ENCODE results near the gene COL17A1.

- no peak for TF ChIP-seq CTCF (conservative IDR thresholded peaks at IDR 0.05; ENCODE audit: low read depth in 2 of 2)
- TF ChIP-seq EZH2 (IDR thresholded peaks at IDR 0.05; ENCODE audit: low read depth, unreplicated experiment) = no peak
- TF ChIP-seq POLR2AphosphoS5 (IDR thresholded peaks at IDR 0.05; ENCODE audit: low read depth) = no peak
- TF ChIP-seq CREB1 (CRISPR knock-in tag; IDR thresholded peaks at IDR 0.05; ENCODE audit: low read depth) = no peak
- TF ChIP-seq ZNF331 (CRISPR knock-in tag; IDR thresholded peaks at IDR 0.05; ENCODE audit: low read depth) = no peak
- no peak for TF ChIP-seq STAT1 (IDR thresholded peaks at IDR 0.05; ENCODE audit: unreplicated experiment)
- no peak for TF ChIP-seq JUNB (IDR thresholded peaks at IDR 0.05; ENCODE audit: unreplicated experiment)
- no peak for TF ChIP-seq EZH2phosphoT487 (IDR thresholded peaks at IDR 0.05; ENCODE audit: unreplicated experiment)
These were observed 11.0 kb upstream of the COL17A1 start for GRCh38 chr10:104096692-104097091.
